Forelimb muscle (tissue), 1 donor: Measurements from ENCODE around the gene MAP3K9. TPM values are rescaled to one million over a fixed set of nuclear protein-coding genes. Genes with fewer than 3 reads are reported as not detected.

Experiments used
- DNase-seq: peaks from one replicate; pipeline ENCODE4 v3.0.0-alpha.2; 2013; ENCODE audit warnings: low read depth
- polyA plus RNA-seq: library from polyadenylated mRNA; unstranded; fragments of 120-200 nt; gene quantifications from one replicate; pipeline ENCODE4 v1.2.1, GENCODE V29; 2013; ENCODE audit not compliant: insufficient read length

MAP3K9 gene
- polyA plus RNA-seq, 1 donor = 0.18 TPM

GRCh38 chr14:70785556-70785955 is 23.8 kb downstream of the MAP3K9 start:
- DNase-seq = no peak

- no peak for DNase-seq
Measured at GRCh38 chr14:70784886-70785285, 24.4 kb downstream of the MAP3K9 start.

- DNase-seq = no peak
Measured at GRCh38 chr14:70782361-70782760, 27.0 kb downstream of the MAP3K9 start.

- DNase-seq = no peak
Measured at GRCh38 chr14:70780396-70781075, 28.8 kb downstream of the MAP3K9 start.

- DNase-seq = no peak
Measured at GRCh38 chr14:70779667-70780066, 29.6 kb downstream of the MAP3K9 start.

- DNase-seq = no peak
Measured at GRCh38 chr14:70776197-70776596, 33.1 kb downstream of the MAP3K9 start.

GRCh38 chr14:70773182-70773862 is 36.0 kb downstream of the MAP3K9 start:
- DNase-seq = no peak

GRCh38 chr14:70771781-70772212 is 37.5 kb downstream of the MAP3K9 start:
- no peak for DNase-seq

- DNase-seq = no peak
Measured at GRCh38 chr14:70770490-70770889, 38.8 kb downstream of the MAP3K9 start.

- DNase-seq = no peak
Measured at GRCh38 chr14:70759398-70759797, 49.9 kb downstream of the MAP3K9 start.

GRCh38 chr14:70755655-70756054 is 53.7 kb downstream of the MAP3K9 start:
- no peak for DNase-seq

GRCh38 chr14:70754991-70755390 is 54.3 kb downstream of the MAP3K9 start:
- DNase-seq = no peak

GRCh38 chr14:70753518-70753953 is 55.8 kb downstream of the MAP3K9 start:
- no peak for DNase-seq

GRCh38 chr14:70748422-70748821 is 60.9 kb downstream of the MAP3K9 start:
- DNase-seq = no peak

- no peak for DNase-seq
Measured at GRCh38 chr14:70744641-70745040, 64.7 kb downstream of the MAP3K9 start.

GRCh38 chr14:70742316-70742715 is 67.0 kb downstream of the MAP3K9 start:
- DNase-seq = no peak

GRCh38 chr14:70741482-70741881 is 67.8 kb downstream of the MAP3K9 start:
- DNase-seq = no peak

GRCh38 chr14:70735043-70735442 is 74.3 kb downstream of the MAP3K9 start:
- DNase-seq = no peak

- DNase-seq = no peak
Measured at GRCh38 chr14:70731447-70732239, 77.7 kb downstream of the MAP3K9 start.

- no peak for DNase-seq
Measured at GRCh38 chr14:70730393-70730792, 78.9 kb downstream of the MAP3K9 start.

- no peak for DNase-seq
Measured at GRCh38 chr14:70726651-70727375, 82.5 kb downstream of the MAP3K9 start.

- no peak for DNase-seq
Measured at GRCh38 chr14:70724944-70725343, 84.4 kb downstream of the MAP3K9 start.
